Type B pancreatic cell (in vitro differentiated cells): ENCODE measurements around the gene MCOLN1. TPM values are rescaled to one million over a fixed set of nuclear protein-coding genes. Genes with fewer than 3 reads are reported as not detected.

Source experiments
- DNase-seq: peaks from one replicate; pipeline ENCODE4 v3.0.0; 2021; ENCODE audit warnings: mixed read lengths; ENCODE audit not compliant: unreplicated experiment; ENCODE audit errors: extremely low spot score
- H3K27ac Mint-ChIP-seq: 2 replicates; pipeline ENCODE4 v1.8.0; 2021; ENCODE audit warnings: mild to moderate bottlenecking, mixed read lengths
- H3K27me3 Mint-ChIP-seq: 2 replicates; pipeline ENCODE4 v1.8.0; 2021; ENCODE audit warnings: mixed read lengths
- H3K36me3 Mint-ChIP-seq: 2 replicates; pipeline ENCODE4 v1.8.0; 2021; ENCODE audit warnings: mixed read lengths
- H3K4me1 Mint-ChIP-seq: one replicate; pipeline ENCODE4 v1.8.0; 2021; ENCODE audit warnings: mixed read lengths; ENCODE audit not compliant: unreplicated experiment
- H3K4me3 Mint-ChIP-seq: 2 replicates; pipeline ENCODE4 v1.8.0; 2021; ENCODE audit warnings: mild to moderate bottlenecking, mixed read lengths
- H3K9me3 Mint-ChIP-seq: 2 replicates; pipeline ENCODE4 v1.8.0; 2021; ENCODE audit warnings: mixed read lengths
- CTCF ChIP-seq: fragments of 200-600 bp; sonication (generic); conservative IDR thresholded peaks from 2 replicates; pipeline ENCODE4 v1.5.0; 2021; ENCODE audit warnings: antibody characterized with exemption, mild to moderate bottlenecking
- total RNA-seq: library from RNA; stranded (reverse); gene quantifications from 2 replicates; pipeline ENCODE4 v1.2.1, GENCODE V29; 2021; ENCODE audit warnings: low replicate concordance

Gene MCOLN1
- total RNA-seq, 1 donor from 2014 or later = 24.0 TPM

GRCh38 chr19:7522923-7523667, 671 bp downstream of the MCOLN1 start:
- Mint-ChIP-seq H3K9me3 (no peaks in the 10 kb centered on the region), H3K27ac (peak overlapping the region; percentile 53), H3K27me3 (no peaks in the 10 kb centered on the region), H3K36me3 (peaks cover 6% of the 10 kb centered on the region), H3K4me3 (peak overlapping the region; percentile 83), H3K4me1 (peaks cover 6% of the 10 kb centered on the region)
- no peak for DNase-seq
- TF ChIP-seq CTCF = no peak

GRCh38 chr19:7524523-7524922, 2.1 kb downstream of the MCOLN1 start:
- Mint-ChIP-seq H3K36me3 (peaks cover 3% of the 10 kb centered on the region), H3K4me1 (peaks cover 6% of the 10 kb centered on the region), H3K27me3 (no peaks in the 10 kb centered on the region), H3K4me3 (peak overlapping the region; percentile 45), H3K27ac (no peak overlapping the region), H3K9me3 (no peaks in the 10 kb centered on the region)
- no peak for TF ChIP-seq CTCF
- no peak for DNase-seq

GRCh38 chr19:7524992-7525739, 2.7 kb downstream of the MCOLN1 start:
- no peaks in the 10 kb centered on the region for H3K27me3 Mint-ChIP-seq
- no peak for DNase-seq
- H3K4me1 Mint-ChIP-seq = peaks cover 6% of the 10 kb centered on the region
- no peaks in the 10 kb centered on the region for H3K9me3 Mint-ChIP-seq
- no peak overlapping the region for H3K27ac Mint-ChIP-seq
- no peak overlapping the region for H3K4me3 Mint-ChIP-seq
- no peak for TF ChIP-seq CTCF
- peaks cover 3% of the 10 kb centered on the region for H3K36me3 Mint-ChIP-seq

- no peak overlapping the region for H3K27ac Mint-ChIP-seq
- no peak for TF ChIP-seq CTCF
- no peaks in the 10 kb centered on the region for H3K27me3 Mint-ChIP-seq
- H3K4me3 Mint-ChIP-seq = no peak overlapping the region
- no peaks in the 10 kb centered on the region for H3K36me3 Mint-ChIP-seq
- H3K4me1 Mint-ChIP-seq = peaks cover 6% of the 10 kb centered on the region
- no peak for DNase-seq
- H3K9me3 Mint-ChIP-seq = no peaks in the 10 kb centered on the region
Measured at GRCh38 chr19:7526059-7526929, 3.9 kb downstream of the MCOLN1 start.

- Mint-ChIP-seq H3K27ac (no peak overlapping the region), H3K4me1 (no peaks in the 10 kb centered on the region), H3K9me3 (no peaks in the 10 kb centered on the region), H3K4me3 (no peak overlapping the region), H3K36me3 (peaks cover 4% of the 10 kb centered on the region), H3K27me3 (no peaks in the 10 kb centered on the region)
- no peak for DNase-seq
- TF ChIP-seq CTCF = no peak
Measured at GRCh38 chr19:7527516-7528191, 5.2 kb downstream of the MCOLN1 start.
